OCI-LY1 (cell line): Measurements from ENCODE around the gene SPDYE2.
"Not testable (repeated sequence)": the region's sequence is repeated elsewhere in the genome, so short reads cannot be mapped to it uniquely, and the experiment has no call there.

Source experiments
- H2AFZ ChIP-seq: fragments of 200-600 bp; sonication (generic), shearing (Covaris generic); 2 replicates; pipeline ENCODE4 v1.6.0; 2014; ENCODE audit warnings: antibody characterized with exemption, mild to moderate bottlenecking, low read length
- H3F3A ChIP-seq: fragments of 200-600 bp; sonication (generic), shearing (Covaris generic); 2 replicates; pipeline ENCODE4 v1.6.0; 2014; ENCODE audit warnings: mild to moderate bottlenecking, antibody characterized with exemption, low read length, moderate library complexity; ENCODE audit not compliant: insufficient read depth
- H3K27ac ChIP-seq: fragments of 200-600 bp; sonication (generic); 2 replicates; pipeline ENCODE4 v1.5.1; 2014; ENCODE audit warnings: low read length, mixed run types, mild to moderate bottlenecking, low read depth; ENCODE audit not compliant: poor library complexity, severe bottlenecking
- H3K27me3 ChIP-seq: fragments of 200-600 bp; sonication (generic); 2 replicates; pipeline ENCODE4 v1.6.0; 2014; ENCODE audit warnings: antibody characterized with exemption, mild to moderate bottlenecking, low read length, moderate library complexity; ENCODE audit not compliant: insufficient read depth
- H3K36me3 ChIP-seq: fragments of 200-600 bp; sonication (generic); 2 replicates; pipeline ENCODE4 v1.6.1; 2014; ENCODE audit warnings: mild to moderate bottlenecking, antibody characterized with exemption, low read length, moderate library complexity, mixed read lengths; ENCODE audit not compliant: insufficient read depth
- H3K4me1 ChIP-seq: fragments of 200-600 bp; sonication (generic); 2 replicates; pipeline ENCODE4 v1.5.1; 2014; ENCODE audit warnings: mild to moderate bottlenecking, low read length, moderate library complexity; ENCODE audit not compliant: insufficient read depth, severe bottlenecking
- H3K4me2 ChIP-seq: fragments of 200-600 bp; sonication (generic), shearing (Covaris generic); 2 replicates; pipeline ENCODE4 v1.6.1; 2014; ENCODE audit warnings: low read length
- H3K4me3 ChIP-seq: fragments of 200-600 bp; sonication (generic); 2 replicates; pipeline ENCODE4 v1.5.1; 2014; ENCODE audit warnings: low read length, low read depth, mild to moderate bottlenecking, mixed read lengths; ENCODE audit not compliant: poor library complexity, severe bottlenecking
- H3K79me2 ChIP-seq: fragments of 200-600 bp; shearing (Covaris generic); 2 replicates; pipeline ENCODE4 v1.6.1; 2016; ENCODE audit warnings: mixed run types, low read length, mixed read lengths; ENCODE audit not compliant: insufficient read depth
- H3K9ac ChIP-seq: fragments of 200-600 bp; sonication (generic), shearing (Covaris generic); 2 replicates; pipeline ENCODE4 v1.6.1; 2014; ENCODE audit warnings: mild to moderate bottlenecking, low read length, mixed read lengths
- H3K9me2 ChIP-seq: fragments of 200-600 bp; sonication (generic), shearing (Covaris generic); 2 replicates; pipeline ENCODE4 v1.6.1; 2014; ENCODE audit warnings: low read depth, mild to moderate bottlenecking, low read length, mixed read lengths
- H3K9me3 ChIP-seq: fragments of 200-600 bp; shearing (Covaris generic); 2 replicates; pipeline ENCODE4 v1.6.1; 2014; ENCODE audit warnings: low read length, mixed read lengths
- H4K20me1 ChIP-seq: fragments of 200-600 bp; sonication (generic), shearing (Covaris generic); 2 replicates; pipeline ENCODE4 v1.6.0; 2016; ENCODE audit warnings: mild to moderate bottlenecking, low read length; ENCODE audit not compliant: insufficient read depth

SPDYE2 gene, protein sequence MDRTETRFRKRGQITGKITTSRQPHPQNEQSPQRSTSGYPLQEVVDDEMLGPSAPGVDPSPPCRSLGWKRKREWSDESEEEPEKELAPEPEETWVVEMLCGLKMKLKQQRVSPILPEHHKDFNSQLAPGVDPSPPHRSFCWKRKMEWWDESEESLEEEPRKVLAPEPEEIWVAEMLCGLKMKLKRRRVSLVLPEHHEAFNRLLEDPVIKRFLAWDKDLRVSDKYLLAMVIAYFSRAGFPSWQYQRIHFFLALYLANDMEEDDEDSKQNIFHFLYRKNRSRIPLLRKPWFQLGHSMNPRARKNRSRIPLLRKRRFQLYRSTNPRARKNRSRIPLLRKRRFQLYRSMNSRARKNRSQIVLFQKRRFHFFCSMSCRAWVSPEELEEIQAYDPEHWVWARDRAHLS

DNA sequence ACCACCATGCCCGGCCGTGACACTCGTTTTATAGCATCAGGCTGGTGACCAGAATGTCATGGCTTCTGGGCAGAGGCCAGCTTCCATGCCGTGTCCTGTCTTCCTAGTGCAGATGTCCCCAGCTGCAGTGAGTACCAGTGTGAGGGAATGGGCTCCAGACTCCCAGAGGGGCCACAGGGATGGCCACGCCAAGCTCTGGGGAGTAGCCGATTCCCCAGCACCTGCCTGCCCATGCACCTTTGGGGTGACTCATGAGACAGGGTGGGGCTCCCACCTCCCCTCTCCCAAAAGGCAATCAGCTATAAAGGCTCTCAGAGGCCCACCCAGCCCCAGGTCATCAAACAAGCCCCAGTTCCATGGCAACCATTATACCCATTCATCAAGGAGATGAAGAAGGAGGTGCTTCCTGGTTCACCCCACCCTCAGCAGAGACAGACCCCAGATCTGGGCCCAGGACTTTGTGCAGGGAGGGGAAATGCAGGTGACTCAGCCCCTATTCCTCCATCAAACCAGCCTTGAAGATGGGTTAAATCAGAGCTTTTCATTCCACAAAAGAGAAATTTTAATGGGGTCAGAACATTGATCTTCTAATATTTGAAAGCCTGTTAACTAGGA is at the start of gene SPDYE2:
TSS of gene SPDYE2 (plus strand) at position 419 of the 615 bp plus-strand sequence. CDS start 2,030 bp downstream, outside the sequence.
- H3K27ac ChIP-seq, H4K20me1 ChIP-seq, H3K4me2 ChIP-seq, H3K9me2 ChIP-seq, H3K27me3 ChIP-seq, H2AFZ ChIP-seq, H3K4me3 ChIP-seq, H3K4me1 ChIP-seq, H3K9ac ChIP-seq, H3F3A ChIP-seq, H3K79me2 ChIP-seq, H3K9me3 ChIP-seq, H3K36me3 ChIP-seq: not testable (repeated sequence)

DNA sequence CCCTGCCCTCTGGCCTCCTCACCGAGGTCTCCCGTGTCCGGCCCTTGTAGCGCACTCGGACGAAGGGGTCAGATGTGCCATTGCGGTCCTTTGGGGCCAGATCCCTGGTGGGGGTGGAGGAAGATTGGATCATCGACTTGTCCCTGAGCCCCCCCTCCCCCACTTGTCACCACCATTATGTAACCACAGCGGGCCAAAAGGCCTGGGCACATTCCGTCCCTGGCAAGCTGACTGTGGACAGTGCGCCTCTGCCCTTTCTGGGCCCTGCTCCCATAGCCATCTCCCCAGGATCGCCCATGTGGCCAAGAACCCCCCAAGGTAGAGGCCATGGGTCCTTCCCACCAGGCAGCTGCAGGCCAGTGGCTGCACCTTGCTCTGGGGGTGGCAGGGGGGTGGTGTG is 47.9 kb upstream of the SPDYE2 start:
- not testable (repeated sequence) for H3F3A ChIP-seq, H3K36me3 ChIP-seq, H3K4me3 ChIP-seq, H3K9me3 ChIP-seq, H3K9ac ChIP-seq, H2AFZ ChIP-seq, H3K27ac ChIP-seq, H3K4me1 ChIP-seq, H3K27me3 ChIP-seq, H3K4me2 ChIP-seq, H3K79me2 ChIP-seq, H4K20me1 ChIP-seq, H3K9me2 ChIP-seq

DNA sequence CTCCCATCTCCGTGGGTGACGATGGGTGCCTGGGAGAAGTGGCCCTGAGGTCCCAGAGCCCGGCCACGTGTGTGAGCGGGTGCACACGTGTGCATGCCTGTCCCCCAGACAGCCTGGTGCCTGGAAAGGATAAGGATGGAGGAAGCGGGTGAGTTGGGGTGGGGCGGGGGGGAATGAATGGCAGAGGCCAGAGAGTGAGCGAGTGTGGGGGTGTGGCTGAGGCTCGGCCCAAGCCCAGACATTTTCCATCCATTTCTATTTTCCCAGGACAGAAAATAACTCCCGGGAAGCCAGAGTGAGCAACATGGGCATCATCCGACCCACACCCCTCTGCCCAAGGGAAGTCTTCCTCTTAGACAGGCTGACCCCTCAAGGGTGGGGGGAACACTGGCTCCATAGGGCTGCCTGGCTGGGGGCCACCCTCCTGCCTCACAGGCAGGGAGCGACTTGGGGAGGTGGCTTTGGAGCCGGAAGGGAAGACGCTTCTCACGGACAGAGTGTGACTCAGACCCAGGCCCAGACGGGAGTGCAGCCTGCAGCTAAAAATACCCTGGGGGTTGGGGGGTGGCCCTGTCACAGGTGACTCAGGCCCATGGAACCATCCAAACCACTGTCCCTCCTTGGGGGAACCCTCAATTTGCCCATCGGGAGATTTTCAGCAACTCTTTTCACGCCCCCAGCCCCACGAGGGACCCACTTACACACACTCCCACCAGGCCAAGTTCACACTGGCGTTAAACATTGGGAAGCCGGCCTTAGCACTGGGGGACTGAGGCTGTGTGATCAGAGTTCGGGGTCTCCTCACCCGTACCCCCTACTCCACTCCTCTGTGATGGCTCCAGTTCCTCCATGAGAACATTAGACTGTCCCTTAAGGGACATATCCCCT is 45.5 kb upstream of the SPDYE2 start:
- H3K27me3 ChIP-seq, H3K36me3 ChIP-seq, H4K20me1 ChIP-seq, H3K9me3 ChIP-seq, H3K4me3 ChIP-seq, H3K4me1 ChIP-seq, H3K79me2 ChIP-seq, H3F3A ChIP-seq, H3K4me2 ChIP-seq, H3K27ac ChIP-seq, H3K9ac ChIP-seq, H2AFZ ChIP-seq, H3K9me2 ChIP-seq: not testable (repeated sequence)

DNA sequence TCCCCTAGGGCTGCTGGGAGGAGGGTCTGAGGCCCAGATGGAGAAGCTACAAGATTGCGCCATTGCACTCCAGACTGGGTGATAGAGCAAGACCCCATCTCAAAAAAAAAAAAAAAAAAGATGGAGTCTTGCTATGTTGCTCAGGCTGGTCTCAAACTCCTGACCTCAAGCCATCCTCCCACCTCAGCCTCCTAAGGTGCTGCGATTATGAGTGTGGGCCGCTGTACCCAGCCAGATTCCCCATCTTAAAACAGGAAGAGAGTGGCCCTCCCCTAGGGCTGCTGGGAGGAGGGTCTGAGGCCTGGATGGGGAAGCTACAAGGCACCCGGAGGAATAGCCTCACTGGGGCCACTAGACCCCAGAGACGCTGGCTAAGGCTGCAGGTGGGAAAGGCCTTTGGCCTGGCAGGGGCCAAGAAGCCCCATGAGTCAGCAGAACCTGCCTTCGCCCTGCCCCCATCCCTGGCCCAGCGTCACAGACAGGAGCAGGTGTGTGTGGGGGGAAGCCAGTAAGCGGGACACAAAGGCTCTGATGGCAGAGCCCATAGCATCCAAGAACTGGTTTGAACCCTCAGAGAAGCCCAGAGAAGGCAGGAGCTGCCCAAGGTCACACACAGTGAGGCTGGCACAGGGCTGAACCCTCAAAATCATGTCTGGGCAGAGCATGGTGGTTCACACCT is 43.5 kb upstream of the SPDYE2 start:
- not testable (repeated sequence) for H4K20me1 ChIP-seq, H3K4me3 ChIP-seq, H3K36me3 ChIP-seq, H3K9ac ChIP-seq, H3K9me3 ChIP-seq, H3K79me2 ChIP-seq, H3F3A ChIP-seq, H3K9me2 ChIP-seq, H3K27me3 ChIP-seq, H2AFZ ChIP-seq, H3K4me1 ChIP-seq, H3K4me2 ChIP-seq, H3K27ac ChIP-seq

DNA sequence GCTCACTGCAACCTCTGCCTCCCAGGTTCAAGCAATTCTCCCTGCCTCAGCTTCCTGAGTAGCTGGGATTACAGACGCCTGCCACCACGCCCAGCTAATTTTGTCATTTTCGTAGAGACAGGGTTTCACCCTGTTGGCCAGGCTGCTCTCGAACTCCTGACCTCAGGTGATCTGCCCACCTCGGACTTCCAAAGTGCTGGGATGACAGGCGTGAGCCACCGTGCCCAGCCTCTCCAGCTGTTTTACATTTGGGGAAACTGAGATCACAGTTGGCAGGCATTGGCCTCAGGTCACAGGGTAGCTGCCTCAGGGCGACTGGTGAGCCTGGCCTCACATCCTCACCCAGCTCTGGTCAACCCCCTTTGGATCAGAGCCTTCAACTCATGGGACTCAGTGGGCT is 40.5 kb upstream of the SPDYE2 start:
- not testable (repeated sequence) for H4K20me1 ChIP-seq, H3K9ac ChIP-seq, H3K9me2 ChIP-seq, H3K27me3 ChIP-seq, H3K4me3 ChIP-seq, H3K27ac ChIP-seq, H2AFZ ChIP-seq, H3K4me2 ChIP-seq, H3K79me2 ChIP-seq, H3K36me3 ChIP-seq, H3K9me3 ChIP-seq, H3K4me1 ChIP-seq, H3F3A ChIP-seq

DNA sequence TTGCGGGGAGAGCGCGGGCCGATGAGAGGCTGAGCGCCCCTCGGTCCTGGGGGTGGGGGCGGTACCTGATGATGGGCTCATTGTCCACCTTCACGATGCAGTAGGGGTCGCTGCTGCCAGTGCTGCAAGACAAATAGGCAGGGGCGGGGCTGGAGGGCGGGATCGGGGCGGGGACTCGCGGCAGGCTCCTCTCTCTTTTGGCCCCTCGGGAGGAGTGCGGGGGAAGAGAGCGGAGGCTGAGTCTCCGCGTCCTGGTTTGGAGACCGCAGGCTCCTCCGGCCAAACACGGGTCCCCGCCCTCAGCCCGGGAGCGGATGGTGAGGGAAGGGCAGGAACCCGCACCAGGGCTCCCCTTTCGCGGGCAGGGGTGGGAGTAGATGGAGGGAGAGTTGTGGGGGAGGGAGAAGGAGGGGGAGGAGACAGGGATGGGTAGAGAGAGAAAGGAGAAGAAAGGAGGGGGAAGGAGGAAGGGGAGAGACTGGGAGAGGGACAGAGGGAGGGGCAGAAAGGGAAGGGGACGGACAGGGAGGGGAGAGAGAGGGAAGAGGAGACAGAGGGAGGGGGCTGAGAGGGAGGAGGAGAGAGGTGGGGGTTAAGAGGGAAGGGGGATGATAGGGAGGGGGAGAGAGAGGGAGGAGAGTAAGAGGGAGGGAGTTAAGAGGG is 39.0 kb upstream of the SPDYE2 start:
- not testable (repeated sequence) for H4K20me1 ChIP-seq, H3K36me3 ChIP-seq, H3K9me3 ChIP-seq, H3F3A ChIP-seq, H3K9me2 ChIP-seq, H3K4me1 ChIP-seq, H3K27ac ChIP-seq, H3K4me2 ChIP-seq, H2AFZ ChIP-seq, H3K27me3 ChIP-seq, H3K4me3 ChIP-seq, H3K79me2 ChIP-seq, H3K9ac ChIP-seq
